B cell (primary cell): Measurements from ENCODE around the gene WBP11.

Experiments
- EZH2 ChIP-seq: IDR thresholded peaks from 2 replicates; pipeline ENCODE4 v1.6.1; 2012; ENCODE audit warnings: borderline replicate concordance, low read depth, mild to moderate bottlenecking, moderate library complexity, low read length; ENCODE audit not compliant: insufficient read depth, poor library complexity, severe bottlenecking
- TF ChIP-seq, protein P1 (sequence below): fragments of 200-600 bp; IDR thresholded peaks from one replicate; pipeline ENCODE4 v1.8.0; 2022; ENCODE audit warnings: antibody characterized with exemption, mild to moderate bottlenecking

DNA sequence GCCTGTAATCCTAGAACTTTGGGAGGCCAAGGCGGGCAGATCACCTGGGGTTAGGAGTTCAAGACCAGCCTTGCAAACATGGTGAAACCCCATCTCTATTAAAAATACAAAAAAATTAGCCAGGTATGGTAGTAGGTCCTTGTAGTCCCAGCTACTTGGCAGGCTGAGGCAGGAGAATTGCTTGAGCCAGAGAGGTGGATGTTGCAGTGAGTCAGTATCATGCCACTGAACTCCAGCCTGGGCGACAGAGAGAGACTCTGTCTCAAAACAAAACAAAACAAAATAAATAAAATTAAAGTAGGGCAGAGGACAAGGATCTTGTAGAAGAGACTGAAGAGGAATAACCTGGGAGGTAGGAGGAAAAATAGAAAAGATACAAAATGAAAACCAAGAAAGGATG lies 61.3 kb downstream of the WBP11 start:
- no peak for TF ChIP-seq EZH2
- TF ChIP-seq, protein P1, sequence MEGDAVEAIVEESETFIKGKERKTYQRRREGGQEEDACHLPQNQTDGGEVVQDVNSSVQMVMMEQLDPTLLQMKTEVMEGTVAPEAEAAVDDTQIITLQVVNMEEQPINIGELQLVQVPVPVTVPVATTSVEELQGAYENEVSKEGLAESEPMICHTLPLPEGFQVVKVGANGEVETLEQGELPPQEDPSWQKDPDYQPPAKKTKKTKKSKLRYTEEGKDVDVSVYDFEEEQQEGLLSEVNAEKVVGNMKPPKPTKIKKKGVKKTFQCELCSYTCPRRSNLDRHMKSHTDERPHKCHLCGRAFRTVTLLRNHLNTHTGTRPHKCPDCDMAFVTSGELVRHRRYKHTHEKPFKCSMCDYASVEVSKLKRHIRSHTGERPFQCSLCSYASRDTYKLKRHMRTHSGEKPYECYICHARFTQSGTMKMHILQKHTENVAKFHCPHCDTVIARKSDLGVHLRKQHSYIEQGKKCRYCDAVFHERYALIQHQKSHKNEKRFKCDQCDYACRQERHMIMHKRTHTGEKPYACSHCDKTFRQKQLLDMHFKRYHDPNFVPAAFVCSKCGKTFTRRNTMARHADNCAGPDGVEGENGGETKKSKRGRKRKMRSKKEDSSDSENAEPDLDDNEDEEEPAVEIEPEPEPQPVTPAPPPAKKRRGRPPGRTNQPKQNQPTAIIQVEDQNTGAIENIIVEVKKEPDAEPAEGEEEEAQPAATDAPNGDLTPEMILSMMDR: no peak
